Pons (tissue), 1 donor: Measurements from ENCODE around the gene SYNJ2BP.

ENCODE experiments used
- DNase-seq: peaks from one replicate; pipeline ENCODE4 v3.0.0-alpha.2; 2016; ENCODE audit warnings: low spot score

SYNJ2BP gene

DNA sequence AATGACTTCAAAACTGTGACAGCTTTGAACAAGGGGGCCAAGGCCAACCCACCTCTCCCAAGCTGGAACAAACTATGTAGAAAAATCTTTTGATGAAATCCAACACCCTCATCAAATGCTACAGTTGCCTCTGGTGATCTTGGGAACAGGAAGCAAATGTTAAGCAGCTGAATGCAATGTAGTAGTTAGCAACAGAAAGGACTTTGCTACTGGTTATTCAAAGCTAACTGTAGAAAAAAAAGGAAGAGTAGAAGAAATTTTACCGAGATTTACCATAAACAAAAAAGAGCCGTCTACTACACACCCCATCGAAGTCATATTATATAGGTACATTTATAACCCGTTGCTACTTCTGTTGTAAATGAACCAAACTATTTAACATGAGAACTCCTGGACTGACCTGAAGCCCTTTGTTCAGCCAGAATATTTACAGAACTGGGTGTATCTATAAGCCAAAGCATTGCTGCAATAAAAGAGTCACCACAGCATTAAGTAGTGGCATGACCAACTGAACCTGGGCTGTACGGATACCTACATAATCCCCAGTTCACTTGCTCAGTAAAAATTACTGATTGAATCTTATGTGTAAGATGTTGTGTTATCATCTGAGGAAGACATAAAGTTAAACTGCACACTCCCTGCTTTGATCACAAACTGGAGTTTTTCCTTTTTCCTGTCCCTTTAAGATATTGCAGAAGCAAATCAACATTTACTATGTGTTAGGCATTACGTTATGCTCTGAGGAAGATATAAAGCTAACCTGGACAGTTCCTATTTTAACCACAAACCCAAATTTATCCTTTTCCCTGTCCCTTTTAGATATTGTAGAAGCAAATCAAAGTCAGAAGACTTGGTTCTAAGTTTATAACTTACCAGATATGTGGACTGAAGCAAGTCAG lies 25.1 kb downstream of the SYNJ2BP start:
- no peak for DNase-seq

DNA sequence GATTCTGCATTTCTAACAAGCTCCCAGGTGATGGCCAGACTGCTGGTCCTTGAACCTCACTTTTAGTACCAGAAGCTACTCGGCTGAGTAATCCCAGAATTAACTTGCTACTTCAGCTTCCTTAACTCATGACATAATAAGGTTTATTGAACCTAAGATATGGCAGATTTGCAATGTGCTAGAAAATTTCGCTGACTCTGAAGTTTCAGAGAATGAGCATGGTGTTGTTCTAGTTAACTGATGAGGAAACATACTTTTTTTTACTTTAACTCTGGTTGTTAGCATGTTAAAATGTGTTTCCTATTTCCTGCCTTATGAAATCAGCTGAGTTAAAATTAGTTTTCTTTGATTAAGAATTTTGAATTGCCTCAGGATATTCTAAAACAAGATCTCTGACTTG lies 34.4 kb downstream of the SYNJ2BP start:
- DNase-seq = no peak

DNA sequence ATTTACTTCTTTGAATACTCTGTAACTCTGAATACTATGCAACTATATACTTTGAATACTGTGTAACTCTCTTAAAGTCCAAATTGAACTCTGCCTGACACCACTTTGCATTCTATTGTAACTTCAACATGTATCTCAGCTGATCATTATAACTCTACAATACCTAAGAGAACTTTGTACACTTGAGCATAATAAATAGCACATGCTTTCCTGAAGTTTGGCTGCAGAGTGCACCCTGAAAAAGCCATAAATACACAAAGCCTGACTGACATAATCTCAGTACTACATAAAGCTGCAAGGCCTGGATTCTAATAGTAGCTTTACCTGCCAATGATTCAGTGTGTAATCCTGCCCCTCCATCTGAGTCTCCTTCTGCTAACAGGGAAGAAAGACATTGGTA lies 36.1 kb downstream of the SYNJ2BP start:
- DNase-seq = no peak

DNA sequence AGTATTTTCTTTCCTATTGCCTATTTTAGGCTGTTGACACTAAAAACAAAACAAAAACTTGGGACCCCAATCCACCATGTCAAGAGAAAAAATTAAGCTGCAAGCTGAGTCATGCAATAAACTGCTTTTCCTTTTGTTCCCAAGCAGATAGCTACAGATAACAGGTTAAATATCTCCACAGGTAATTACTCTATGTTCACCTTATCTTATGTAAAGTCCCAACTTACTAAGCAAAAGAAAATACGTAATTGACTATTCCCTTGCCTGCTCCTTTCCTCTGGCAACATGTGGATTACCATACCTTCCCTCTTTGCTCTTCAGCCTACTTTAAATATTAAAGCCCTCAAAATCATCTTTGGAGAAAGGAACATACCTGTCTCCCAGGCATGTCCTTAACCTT lies 38.2 kb downstream of the SYNJ2BP start:
- no peak for DNase-seq
